ENCODE results near the gene CD8A. TPM values are rescaled to one million over a fixed set of nuclear protein-coding genes. Genes with fewer than 3 reads are reported as not detected.
"Not testable (repeated sequence)": the region's sequence is repeated elsewhere in the genome, so short reads cannot be mapped to it uniquely, and the experiment has no call there.

The CD8A gene
- total RNA-seq, 5 donors from 2014 or later (not counting 1 experiment from before 2014, with no cell fraction given): 92.1 to 194 (median 158) TPM

- H3K9me3 Mint-ChIP-seq; H3K4me3 ChIP-seq (ENCODE audit: control insufficient read depth in 1 of 2, extremely low read depth in 1 of 2, low read length in 1 of 2); H3K4me1 ChIP-seq (ENCODE audit: control insufficient read depth in 1 of 2, extremely low read depth in 1 of 2, insufficient read depth in 2 of 2, low read length in 2 of 2); H3K27ac ChIP-seq (ENCODE audit: low read length); H3K4me1 Mint-ChIP-seq; H3K36me3 ChIP-seq (ENCODE audit: control insufficient read depth in 2 of 2, extremely low read depth in 1 of 2, insufficient read depth in 1 of 2, low read length in 1 of 2); DNase-seq; CTCF ChIA-PET; H3K4me3 Mint-ChIP-seq; H3K27me3 Mint-ChIP-seq; H3K9me3 ChIP-seq; H3K36me3 Mint-ChIP-seq; H3K27me3 ChIP-seq (replicated peaks in 1 of 2; ENCODE audit: control insufficient read depth in 2 of 2, extremely low read depth in 1 of 2, insufficient read depth in 2 of 2, low read length in 1 of 2); H3K27ac Mint-ChIP-seq; ATAC-seq (replicated peaks in 1 of 4); POLR2A ChIA-PET: not testable (repeated sequence)
- WGBS (ENCODE audit: insufficient coverage): no CpG with 5 or more reads among the region's 1 CpG
These were observed 55.8 kb downstream of the CD8A start for GRCh38 chr2:86734896-86735295.

Other genes with a start within 250 kb of the CD8A start
- gene CHMP3, start 227.5 kb downstream of the CD8A start, total RNA-seq: 10 to 100 TPM; 65.0 to 82.5 (median 68.5) TPM
- 10 to 100 TPM; 30.3 to 65.1 (median 32.7) TPM for gene RNF103, start 167.0 kb downstream of the CD8A start, total RNA-seq
- 10 to 100 TPM; 27.0 to 37.3 (median 31.7) TPM for gene RMND5A, start 70.6 kb downstream of the CD8A start, total RNA-seq
- 100 to 1,000 TPM in 3 of 5 donors, 10 to 100 TPM in 2; 50.8 to 206 (median 117) TPM for gene CD8B, start 71.0 kb upstream of the CD8A start, total RNA-seq
- gene RGPD1, start 151.2 kb upstream of the CD8A start, total RNA-seq: 1 to 10 TPM in 4 of 5 donors, under 1 TPM in 1; 0.63 to 8.7 (median 4.9) TPM
- 10 to 100 TPM in 3 of 5 donors, 1 to 10 TPM in 2; 3.3 to 14.5 (median 11.3) TPM for gene PLGLB1, start 230.9 kb upstream of the CD8A start, total RNA-seq

Data from T-cell (primary cell).